Bronchial epithelial cell (primary cell): Measurements from ENCODE around the gene SLC25A12. TPM values are rescaled to one million over a fixed set of nuclear protein-coding genes. Genes with fewer than 3 reads are reported as not detected.

Source experiments
- DNase-seq: peaks from one replicate; pipeline ENCODE4 v3.0.0-alpha.2; 2010; ENCODE audit warnings: low read depth
- FAIRE-seq: peaks from 2 replicates; lab custom pipeline; 2011; peaks lifted over from hg19 to GRCh38; lab: Jason Lieb, UNC
- H3K27me3 ChIP-seq: 2 replicates; pipeline ENCODE4 v1.5.1; 2011; ENCODE audit warnings: low read length; ENCODE audit not compliant: control insufficient read depth, insufficient read depth
- H3K36me3 ChIP-seq: 2 replicates; pipeline ENCODE4 v1.5.1; 2011; ENCODE audit warnings: low read length; ENCODE audit not compliant: control insufficient read depth, insufficient read depth
- H3K4me3 ChIP-seq: 2 replicates; pipeline ENCODE4 v1.5.1; 2011; ENCODE audit warnings: mild to moderate bottlenecking, low read depth, low read length, control low read depth
- CTCF ChIP-seq: IDR thresholded peaks from 2 replicates; pipeline ENCODE4 v1.5.1; 2011; ENCODE audit warnings: mild to moderate bottlenecking, moderate library complexity, low read length, control low read depth, inconsistent platforms; ENCODE audit not compliant: insufficient read depth, severe bottlenecking
- total RNA-seq: library from RNA; depleted of rRNA; stranded (reverse); fragments of >200 nt; gene quantifications from 2 replicates; pipeline ENCODE4 v1.2.1, GENCODE V29; 2014

The SLC25A12 gene
- total RNA-seq, 1 donor from 2014 or later = 9.5 TPM

- FAIRE-seq = no peak
- TF ChIP-seq CTCF = no peak
- Histone ChIP-seq H3K27me3 (no peaks in the 10 kb centered on the region), H3K36me3 (no peaks in the 10 kb centered on the region), H3K4me3 (no peak overlapping the region)
- no peak for DNase-seq
Measured at GRCh38 chr2:171883275-171883893, 10.7 kb downstream of the SLC25A12 start.

- FAIRE-seq (no peak), DNase-seq (no peak)
- Histone ChIP-seq H3K4me3 (no peak overlapping the region), H3K36me3 (no peaks in the 10 kb centered on the region), H3K27me3 (no peaks in the 10 kb centered on the region)
- no peak for TF ChIP-seq CTCF
Measured at GRCh38 chr2:171882089-171882769, 11.8 kb downstream of the SLC25A12 start.

DNA sequence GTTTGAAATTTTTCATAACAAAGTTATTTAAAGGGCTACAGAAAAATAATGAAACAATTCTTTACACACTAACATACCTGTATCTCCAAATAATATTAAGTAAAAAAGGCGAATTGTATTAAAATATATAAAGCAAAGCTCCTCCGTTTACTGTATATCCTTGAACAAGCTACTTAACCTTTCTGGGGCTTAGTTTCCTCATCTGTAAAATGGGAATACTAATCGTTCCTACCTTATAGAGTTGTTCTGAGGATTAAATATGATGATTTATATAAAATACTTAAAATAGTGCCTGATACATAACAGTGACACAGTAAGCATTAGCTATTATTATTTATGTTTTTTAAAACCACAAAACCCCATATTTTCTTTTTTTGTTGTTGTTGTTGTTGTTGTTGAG, 13.3 kb downstream of the SLC25A12 start:
- DNase-seq (no peak), FAIRE-seq (no peak)
- Histone ChIP-seq H3K36me3 (no peaks in the 10 kb centered on the region), H3K27me3 (no peaks in the 10 kb centered on the region), H3K4me3 (no peak overlapping the region)
- no peak for TF ChIP-seq CTCF

DNA sequence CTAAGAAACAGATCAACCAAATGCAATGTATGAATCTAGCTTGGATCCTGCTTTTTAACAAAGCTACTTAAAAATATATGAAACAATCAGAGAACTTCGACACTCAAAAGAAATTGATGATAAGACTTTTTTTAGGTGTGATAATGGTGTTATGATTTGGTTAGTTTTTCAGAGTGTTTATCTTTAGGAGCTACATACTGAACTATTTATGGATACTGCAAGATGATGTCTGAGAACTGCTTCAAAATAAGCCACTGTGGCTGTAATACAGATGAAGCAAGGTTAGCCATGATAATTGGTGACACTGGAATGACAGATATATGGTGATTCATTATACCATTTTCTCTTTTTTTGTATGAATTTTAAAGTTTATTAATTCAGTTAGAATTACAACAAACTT, 14.2 kb downstream of the SLC25A12 start:
- DNase-seq = no peak
- TF ChIP-seq CTCF = no peak
- Histone ChIP-seq H3K36me3 (no peaks in the 10 kb centered on the region), H3K4me3 (no peak overlapping the region), H3K27me3 (no peaks in the 10 kb centered on the region)
- no peak for FAIRE-seq

GRCh38 chr2:171878481-171878993, 15.5 kb downstream of the SLC25A12 start:
- H3K27me3 ChIP-seq = no peaks in the 10 kb centered on the region
- H3K4me3 ChIP-seq = no peak overlapping the region
- TF ChIP-seq CTCF = no peak
- FAIRE-seq (no peak), DNase-seq (peak; percentile 80)
- H3K36me3 ChIP-seq = no peaks in the 10 kb centered on the region
